Liver (tissue), 3 donors: ENCODE results near the gene CREB1.

Source experiments
- ATF3 ChIP-seq: IDR thresholded peaks from 2 replicates; pipeline ENCODE4 v1.6.1; 2016; ENCODE audit warnings: antibody characterized with exemption
- CTCF ChIP-seq: fragments of 150-350 bp; IDR thresholded peaks from 2 replicates; pipeline ENCODE4 v1.5.1; 2017; ENCODE audit warnings: improper control_type of control experiment, low read depth, low read length; ENCODE audit not compliant: missing input control
- EGR1 ChIP-seq, 2 donors: IDR thresholded peaks; 2 replicates each; pipeline ENCODE4 v1.6.1; 2016 to 2018; ENCODE audit warnings: antibody characterized with exemption in 2 of 2, low read depth in 2 of 2
- FOXA1 ChIP-seq: IDR thresholded peaks from 2 replicates; pipeline ENCODE4 v1.6.1; 2016; ENCODE audit warnings: antibody characterized with exemption
- GABPA ChIP-seq, 2 donors: IDR thresholded peaks in 1 of 2; conservative IDR thresholded peaks in 1 of 2; 2 replicates each; pipeline ENCODE4 v1.6.1; 2016; ENCODE audit warnings: antibody characterized with exemption in 2 of 2, mild to moderate bottlenecking in 1 of 2, moderate library complexity in 1 of 2
- JUND ChIP-seq, 2 donors: IDR thresholded peaks; 2 replicates each; pipeline ENCODE4 v1.6.1; 2016; ENCODE audit warnings: antibody characterized with exemption in 2 of 2
- NR2F2 ChIP-seq: IDR thresholded peaks from 2 replicates; pipeline ENCODE4 v1.6.1; 2016; ENCODE audit warnings: antibody characterized with exemption
- RAD21 ChIP-seq, 2 donors: IDR thresholded peaks; 2 replicates each; pipeline ENCODE4 v1.6.1; 2016; ENCODE audit warnings: antibody characterized with exemption in 2 of 2, mild to moderate bottlenecking in 2 of 2
- REST ChIP-seq: IDR thresholded peaks from 2 replicates; pipeline ENCODE4 v1.6.1; 2016; ENCODE audit warnings: antibody characterized with exemption, mild to moderate bottlenecking
- RXRA ChIP-seq, 2 donors: IDR thresholded peaks; 2 replicates each; pipeline ENCODE4 v1.6.1; 2017 to 2018; ENCODE audit warnings: antibody characterized with exemption in 2 of 2, mild to moderate bottlenecking in 1 of 2
- SP1 ChIP-seq: IDR thresholded peaks from 2 replicates; pipeline ENCODE4 v1.6.1; 2018; ENCODE audit warnings: antibody characterized with exemption, mild to moderate bottlenecking
- TAF1 ChIP-seq: conservative IDR thresholded peaks from 2 replicates; pipeline ENCODE4 v1.6.1; 2016; ENCODE audit warnings: antibody characterized with exemption, mild to moderate bottlenecking
- YY1 ChIP-seq: IDR thresholded peaks from 2 replicates; pipeline ENCODE4 v1.6.1; 2016; ENCODE audit warnings: antibody characterized with exemption, mild to moderate bottlenecking
- TF ChIP-seq, protein P1 (sequence below): IDR thresholded peaks from 2 replicates; pipeline ENCODE4 v1.6.1; 2016; ENCODE audit warnings: antibody characterized with exemption
- donor health status: healthy.
- donor health status: healthy.

DNA sequence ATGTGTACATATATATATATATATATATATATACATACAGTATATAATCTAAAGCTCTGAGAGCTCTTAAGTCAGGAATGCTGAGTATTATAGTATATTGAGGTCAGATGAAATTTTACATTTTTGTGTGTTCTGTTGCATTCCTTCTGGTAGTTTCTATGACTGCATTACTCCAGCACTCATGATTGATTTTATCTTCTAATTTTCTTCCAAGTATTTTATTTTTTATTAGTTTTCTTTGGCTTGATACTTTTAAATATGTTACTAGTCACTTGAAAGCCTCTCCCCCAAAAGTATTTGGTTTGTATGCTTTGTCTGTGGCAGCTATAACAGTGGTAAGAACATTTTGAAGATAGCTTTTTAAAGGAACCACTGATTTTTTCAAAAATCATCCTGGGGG is 70.5 kb downstream of the CREB1 start:
- TF ChIP-seq RXRA (IDR thresholded peaks at IDR 0.05) (no peak), REST (no peak), CTCF (no peak), YY1 (no peak), SP1 (no peak), EGR1 (IDR thresholded peaks at IDR 0.05; ENCODE audit: low read depth in 2 of 2) (no peak), TAF1 (no peak), RAD21 (IDR thresholded peaks at IDR 0.05) (no peak), FOXA1 (no peak), GABPA (IDR thresholded peaks at IDR 0.05 in 1 of 2, conservative IDR thresholded peaks at IDR 0.05 in 1 of 2) (no peak), NR2F2 (no peak), JUND (IDR thresholded peaks at IDR 0.05) (no peak), ATF3 (no peak)
- TF ChIP-seq, protein P1, sequence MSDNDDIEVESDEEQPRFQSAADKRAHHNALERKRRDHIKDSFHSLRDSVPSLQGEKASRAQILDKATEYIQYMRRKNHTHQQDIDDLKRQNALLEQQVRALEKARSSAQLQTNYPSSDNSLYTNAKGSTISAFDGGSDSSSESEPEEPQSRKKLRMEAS = no peak
